Caco-2 (cell line): ENCODE results near the gene BAZ2A. TPM values are rescaled to one million over a fixed set of nuclear protein-coding genes. Genes with fewer than 3 reads are reported as not detected.

Source experiments
- Bru-seq: library from RNA; stranded (reverse); fragments of 400-500 nt; gene quantifications from one replicate; lab custom pipeline; 2021; lab: Mats Ljungman, UMichigan
- BruChase-seq, 2 experiments: library from RNA; stranded (reverse); fragments of 400-500 nt; gene quantifications; one replicate each; lab custom pipeline; 2021; lab: Mats Ljungman, UMichigan
- BruUV-seq: library from RNA; stranded (reverse); fragments of 400-500 nt; replicated peaks from 2 replicates; lab custom pipeline; 2021; lab: Mats Ljungman, UMichigan
- CTCF ChIA-PET: fragments of 300-600 bp; sonication (Branson Sonifier 250); formaldehyde crosslinking; loops from one replicate; lab custom pipeline; 2022; ENCODE audit warnings: antibody characterized with exemption; lab: Charles Lee
- POLR2A ChIA-PET: fragments of 300-600 bp; sonication (Branson Sonifier 250); formaldehyde crosslinking; loops from one replicate; lab custom pipeline; 2022; ENCODE audit warnings: antibody characterized with exemption; lab: Charles Lee
- DNase-seq, 2 experiments: peaks; one replicate each; pipeline versions ENCODE4 v3.0.0 to v3.0.0-alpha.2; 2020 to 2022
- H3K27me3 ChIP-seq: replicated peaks from 2 replicates; pipeline ENCODE4 v1.6.0; 2011; ENCODE audit warnings: low read length; ENCODE audit not compliant: control insufficient read depth, insufficient read depth
- H3K36me3 ChIP-seq: 2 replicates; pipeline ENCODE4 v1.5.1; 2011; ENCODE audit warnings: low read length; ENCODE audit not compliant: control insufficient read depth, insufficient read depth
- H3K4me1 ChIP-seq: fragments of 250-450 bp; sonication (Bioruptor Pico); 2 replicates; pipeline ENCODE4 v1.5.1; 2020; ENCODE audit warnings: mild to moderate bottlenecking
- H3K4me3 ChIP-seq: 2 replicates; pipeline ENCODE4 v1.5.1; 2011; ENCODE audit warnings: low read depth, mild to moderate bottlenecking, control low read depth, low read length
- H3K9me3 ChIP-seq: fragments of 250-450 bp; sonication (Bioruptor Pico); 2 replicates; pipeline ENCODE4 v1.5.1; 2020; ENCODE audit warnings: mild to moderate bottlenecking, moderate library complexity
- H3K27ac Mint-ChIP-seq: one replicate; pipeline ENCODE4 v1.8.0; 2022; ENCODE audit warnings: mixed read lengths; ENCODE audit not compliant: unreplicated experiment
- H3K27me3 Mint-ChIP-seq: one replicate; pipeline ENCODE4 v1.8.0; 2022; ENCODE audit warnings: mixed read lengths; ENCODE audit not compliant: insufficient read depth, unreplicated experiment
- H3K36me3 Mint-ChIP-seq: one replicate; pipeline ENCODE4 v1.8.0; 2022; ENCODE audit warnings: mild to moderate bottlenecking, mixed read lengths; ENCODE audit not compliant: insufficient read depth, unreplicated experiment
- H3K4me1 Mint-ChIP-seq: one replicate; pipeline ENCODE4 v1.8.0; 2022; ENCODE audit warnings: low read depth, mixed read lengths; ENCODE audit not compliant: unreplicated experiment
- H3K4me3 Mint-ChIP-seq: one replicate; pipeline ENCODE4 v1.8.0; 2022; ENCODE audit warnings: mild to moderate bottlenecking, moderate library complexity, mixed read lengths; ENCODE audit not compliant: unreplicated experiment
- H3K9me3 Mint-ChIP-seq: one replicate; pipeline ENCODE4 v1.8.0; 2022; ENCODE audit warnings: mixed read lengths; ENCODE audit not compliant: unreplicated experiment
- CTCF ChIP-seq, 2 experiments: fragments of 200-600 bp in 1 of 2; IDR thresholded peaks; 1 replicate in 1 of 2; 2 replicates in 1 of 2; pipeline versions ENCODE4 v1.5.1 to v1.8.0; 2011 to 2022; ENCODE audit warnings: antibody characterized with exemption in 1 of 2, control low read depth in 1 of 2, inconsistent platforms in 1 of 2, low read depth in 1 of 2, low read length in 1 of 2, mild to moderate bottlenecking in 1 of 2, moderate library complexity in 1 of 2; ENCODE audit not compliant: insufficient read depth in 1 of 2, severe bottlenecking in 1 of 2, unreplicated experiment in 1 of 2
- intact Hi-C: fragments of 100-400 bp; cut with micrococcal nuclease; formaldehyde crosslinking; loops from one replicate; pipeline ENCODE4 v1.10.0; 2022; ENCODE audit not compliant: unreplicated experiment
- long read RNA-seq: library from polyadenylated mRNA; stranded (forward); transcript quantifications from one replicate; pipeline ENCODE4 v2.0.0, GENCODE V29; 2022
- total RNA-seq: library from RNA; stranded (reverse); gene quantifications from 2 replicates; pipeline ENCODE4 v1.2.3, GENCODE V29; 2022

The BAZ2A gene
- 97.2 and 104 TPM in 2 replicates for total RNA-seq
- percentile 77 among the genes with signal in this experiment for Bru-seq, nascent RNA
- percentile 89 among the genes with signal in this experiment for BruChase-seq, experiment 1, labeled RNA remaining after a 2-hour chase
- BruChase-seq, experiment 2, labeled RNA remaining after a 6-hour chase: percentile 94 among the genes with signal in this experiment
- long read RNA-seq, partial matches to known transcripts: 3 of 12 reads
- long read RNA-seq, other reads (novel, unspliced or antisense): 9 of 12 reads

GRCh38 chr12:56630180-56630632, at the start of gene BAZ2A:
Gene BAZ2A, minus strand, starts transcription at chr12:56630326. Its CDS starts 12,796 bp downstream, at chr12:56617530.
- no peaks in the 10 kb centered on the region for H3K27me3 ChIP-seq
- Mint-ChIP-seq H3K4me3 (peak within 1 kb of the TSS; percentile 78), H3K4me1 (peaks cover 17% of the 10 kb centered on the region), H3K27ac (peak within 1 kb of the TSS; percentile 46), H3K36me3 (peaks cover 57% of the 10 kb centered on the region), H3K27me3 (no peaks in the 10 kb centered on the region), H3K9me3 (no peaks in the 10 kb centered on the region)
- peaks cover 29% of the 10 kb centered on the region for H3K4me1 ChIP-seq
- no peaks in the 10 kb centered on the region for H3K9me3 ChIP-seq
- POLR2A ChIA-PET: no interaction called here
- DNase-seq: peak; percentile 81 to 87
- intact Hi-C loops: no loop called here
- TF ChIP-seq CTCF (IDR thresholded peaks at IDR 0.05; ENCODE audit: insufficient read depth in 1 of 2, low read depth in 1 of 2, low read length in 1 of 2, severe bottlenecking in 1 of 2, unreplicated experiment in 1 of 2): no peak
- CTCF ChIA-PET: no interaction called here
- no TSS peak for BruUV-seq
- H3K4me3 ChIP-seq: peak within 1 kb of the TSS; percentile 95
- no peaks in the 10 kb centered on the region; the same call in 1 of the 2 replicates for H3K36me3 ChIP-seq

GRCh38 chr12:56678852-56679251, 48.7 kb upstream of the BAZ2A start:
- POLR2A ChIA-PET: interaction anchor here (1.5 kb wide), 1 partner anchor 9 kb away, joined by 4 read pairs; the partner anchor contains the start of gene PTGES3
- TF ChIP-seq CTCF (IDR thresholded peaks at IDR 0.05; ENCODE audit: insufficient read depth in 1 of 2, low read depth in 1 of 2, low read length in 1 of 2, severe bottlenecking in 1 of 2, unreplicated experiment in 1 of 2): no peak
- Mint-ChIP-seq H3K4me3 (no peak overlapping the region), H3K4me1 (no peaks in the 10 kb centered on the region), H3K27ac (no peak overlapping the region), H3K9me3 (no peaks in the 10 kb centered on the region), H3K27me3 (no peaks in the 10 kb centered on the region), H3K36me3 (peaks cover 81% of the 10 kb centered on the region)
- BruUV-seq: no TSS peak
- CTCF ChIA-PET: no interaction called here
- Histone ChIP-seq H3K36me3 (0 out of 2 replicates have a peak, but pooled peaks cover 2% of the 10 kb centered on the region), H3K4me1 (peaks cover 8% of the 10 kb centered on the region; the same call in 1 of the 2 replicates), H3K27me3 (no peaks in the 10 kb centered on the region), H3K9me3 (no peaks in the 10 kb centered on the region), H3K4me3 (no peak overlapping the region)
- intact Hi-C loops: no loop called here
- DNase-seq: no peak

GRCh38 chr12:56677680-56678079, 47.6 kb upstream of the BAZ2A start:
- CTCF ChIA-PET: no interaction called here
- Mint-ChIP-seq H3K27me3 (no peaks in the 10 kb centered on the region), H3K27ac (no peak overlapping the region), H3K9me3 (no peaks in the 10 kb centered on the region), H3K4me1 (no peaks in the 10 kb centered on the region), H3K36me3 (peaks cover 79% of the 10 kb centered on the region), H3K4me3 (no peak overlapping the region)
- POLR2A ChIA-PET: no interaction called here
- DNase-seq: no peak
- no peak for TF ChIP-seq CTCF (IDR thresholded peaks at IDR 0.05; ENCODE audit: insufficient read depth in 1 of 2, low read depth in 1 of 2, low read length in 1 of 2, severe bottlenecking in 1 of 2, unreplicated experiment in 1 of 2)
- H3K4me3 ChIP-seq: no peak overlapping the region
- H3K4me1 ChIP-seq: peaks cover 13% of the 10 kb centered on the region
- no peaks in the 10 kb centered on the region for H3K27me3 ChIP-seq
- H3K9me3 ChIP-seq: no peaks in the 10 kb centered on the region
- intact Hi-C loops: no loop called here
- H3K36me3 ChIP-seq: 0 out of 2 replicates have a peak, but pooled peaks cover 2% of the 10 kb centered on the region
- no TSS peak for BruUV-seq
